ENCODE data around the gene SCNN1B. TPM values are rescaled to one million over a fixed set of nuclear protein-coding genes. Genes with fewer than 3 reads are reported as not detected.
A peak's percentile ranks its signal among the peaks of the same experiment; 100 is the strongest.
"Not testable (repeated sequence)": the region's sequence is repeated elsewhere in the genome, so short reads cannot be mapped to it uniquely, and the experiment has no call there.

SCNN1B gene
- total RNA-seq, 1 donor from 2014 or later: 38.3 TPM

DNA sequence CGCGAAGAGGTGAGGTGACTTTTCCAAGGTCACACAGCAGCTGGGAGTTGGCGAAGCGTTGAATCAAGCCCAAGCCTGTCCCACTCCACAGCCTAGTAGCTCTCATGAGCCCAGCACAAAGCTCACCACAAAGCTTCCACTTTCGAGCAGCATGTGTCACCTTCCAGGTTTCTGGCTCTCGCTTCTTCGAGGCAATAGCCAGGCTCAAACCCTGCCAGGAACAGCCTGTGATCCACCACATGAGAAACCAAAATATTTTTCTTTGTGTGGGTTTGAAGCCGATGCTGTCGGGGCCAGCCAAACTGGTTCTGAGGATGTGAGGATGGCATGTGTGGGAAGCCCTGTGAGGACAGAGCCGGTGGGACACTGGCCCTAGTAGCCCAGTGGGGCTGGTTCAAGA, 82.8 kb downstream of the SCNN1B start:
- no peak overlapping the region for H3K4me3 ChIP-seq
- no peak for ATAC-seq
- TF ChIP-seq CTCF (IDR thresholded peaks at IDR 0.05): no peak
- DNase-seq: no peak
- no peaks in the 10 kb centered on the region for H3K4me1 ChIP-seq
- intact Hi-C loops (cut with DNase I): no loop called here
- H3K27ac ChIP-seq: no peak overlapping the region
- peaks cover 19% of the 10 kb centered on the region for H3K36me3 ChIP-seq
- H3K9me3 ChIP-seq: no peaks in the 10 kb centered on the region
- no peaks in the 10 kb centered on the region for H3K27me3 ChIP-seq (ENCODE audit: low read depth)

GRCh38 chr16:23385441-23385840, 83.3 kb downstream of the SCNN1B start:
- H3K4me1 ChIP-seq: no peaks in the 10 kb centered on the region
- ATAC-seq (no peak), DNase-seq (no peak)
- no peaks in the 10 kb centered on the region for H3K9me3 ChIP-seq
- no peak overlapping the region for H3K4me3 ChIP-seq
- intact Hi-C loops (cut with DNase I): no loop called here
- H3K36me3 ChIP-seq: peaks cover 25% of the 10 kb centered on the region
- H3K27ac ChIP-seq: no peak overlapping the region
- no peak for TF ChIP-seq CTCF (IDR thresholded peaks at IDR 0.05)
- no peaks in the 10 kb centered on the region for H3K27me3 ChIP-seq (ENCODE audit: low read depth)

DNA sequence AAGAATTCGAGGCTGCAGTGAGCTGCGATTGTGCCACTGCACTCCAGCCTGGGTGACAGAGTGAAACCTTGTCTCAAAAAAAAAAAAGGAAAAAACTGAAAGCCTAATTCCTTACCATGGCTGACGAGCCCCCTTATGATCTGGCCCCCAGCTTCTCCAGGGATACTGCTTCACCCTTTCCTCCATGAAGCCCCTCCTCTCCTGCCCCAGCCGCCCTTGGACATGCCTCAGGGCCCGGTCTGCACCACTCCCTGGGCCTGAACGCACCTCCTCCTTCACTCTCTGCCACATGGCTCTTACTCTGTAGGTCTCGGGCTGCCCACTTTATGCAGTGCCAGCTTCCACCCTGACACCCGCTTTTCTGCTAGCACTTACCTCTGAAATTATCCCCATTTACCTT, 85.6 kb downstream of the SCNN1B start:
- H3K4me3 ChIP-seq: no peak overlapping the region
- no peak for ATAC-seq
- H3K36me3 ChIP-seq: peaks cover 47% of the 10 kb centered on the region
- no peak for TF ChIP-seq CTCF (IDR thresholded peaks at IDR 0.05)
- no peaks in the 10 kb centered on the region for H3K27me3 ChIP-seq (ENCODE audit: low read depth)
- no peak overlapping the region for H3K27ac ChIP-seq
- no peaks in the 10 kb centered on the region for H3K9me3 ChIP-seq
- intact Hi-C loops (cut with DNase I): no loop called here
- H3K4me1 ChIP-seq: peaks cover 16% of the 10 kb centered on the region
- peak; percentile 13 for DNase-seq

DNA sequence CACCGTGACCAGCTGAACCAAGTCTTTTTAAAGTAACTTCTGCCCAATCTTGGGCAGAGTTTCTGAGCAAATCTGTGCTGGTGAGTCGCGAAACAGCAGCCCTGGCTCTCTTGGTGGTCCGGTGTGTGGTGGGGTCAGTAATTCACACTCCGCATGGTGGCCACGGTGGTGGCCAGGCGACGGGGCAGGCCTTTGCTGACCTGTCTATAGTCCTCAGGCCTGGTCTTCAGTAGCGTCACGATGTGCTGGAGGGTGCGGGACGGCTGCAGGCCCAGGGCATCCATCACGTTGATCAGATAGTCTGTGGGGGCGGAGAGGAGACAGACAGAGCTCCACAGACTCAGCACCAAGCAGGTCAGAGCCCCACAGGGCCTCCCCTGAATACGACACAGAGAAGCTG, 86.7 kb downstream of the SCNN1B start:
- intact Hi-C loops (cut with DNase I): no loop called here
- H3K36me3 ChIP-seq: peaks cover 53% of the 10 kb centered on the region

GRCh38 chr16:23389201-23389600, 87.1 kb downstream of the SCNN1B start:
- peaks cover 53% of the 10 kb centered on the region for H3K36me3 ChIP-seq
- ATAC-seq: no peak

More for the DNA sequence above, 86.7 kb downstream of the SCNN1B start:
- Histone ChIP-seq H3K9me3 (no peaks in the 10 kb centered on the region), H3K27ac (no peak overlapping the region), H3K4me1 (peaks cover 21% of the 10 kb centered on the region), H3K27me3 (ENCODE audit: low read depth) (no peaks in the 10 kb centered on the region), H3K4me3 (no peak overlapping the region)
- TF ChIP-seq CTCF (IDR thresholded peaks at IDR 0.05): no peak
- no peak for ATAC-seq
- DNase-seq: peak; percentile 8

DNA sequence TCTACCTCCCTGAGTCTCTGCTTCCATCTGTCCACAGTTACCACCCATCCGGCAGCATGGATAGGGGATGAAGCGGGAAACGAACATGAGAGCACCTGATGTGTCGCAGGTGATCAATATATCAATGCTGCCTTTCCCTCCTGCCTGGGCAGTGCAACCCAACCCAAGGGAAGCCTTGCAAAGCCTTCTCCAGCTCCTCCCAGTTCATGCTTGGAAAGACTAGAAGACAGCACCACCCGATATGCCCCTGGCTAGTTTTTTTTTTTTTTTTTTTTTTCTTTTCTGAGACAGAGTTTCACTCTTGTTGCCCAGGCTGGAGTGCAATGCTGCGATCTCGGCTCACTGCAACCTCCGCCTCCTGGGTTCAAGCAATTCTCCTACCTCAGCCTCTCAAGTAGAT, 87.8 kb downstream of the SCNN1B start:
- intact Hi-C loops (cut with DNase I); ATAC-seq; DNase-seq; H3K27me3 ChIP-seq (ENCODE audit: low read depth); H3K4me3 ChIP-seq; H3K9me3 ChIP-seq: not testable (repeated sequence)
- H3K4me1 ChIP-seq: peaks cover 29% of the 10 kb centered on the region
- H3K36me3 ChIP-seq: peaks cover 53% of the 10 kb centered on the region
- H3K27ac ChIP-seq: peak overlapping the region; percentile 18

More at GRCh38 chr16:23389201-23389600, 87.1 kb downstream of the SCNN1B start:
- Histone ChIP-seq H3K27me3 (ENCODE audit: low read depth) (no peaks in the 10 kb centered on the region), H3K4me3 (no peak overlapping the region), H3K27ac (no peak overlapping the region), H3K4me1 (peaks cover 25% of the 10 kb centered on the region), H3K9me3 (no peaks in the 10 kb centered on the region)
- intact Hi-C loops (cut with DNase I): no loop called here
- no peak for TF ChIP-seq CTCF (IDR thresholded peaks at IDR 0.05)
- no peak for DNase-seq

Data from lower lobe of right lung (tissue), 2 donors.